ENCODE measurements around the gene EMX1. TPM values are rescaled to one million over a fixed set of nuclear protein-coding genes. Genes with fewer than 3 reads are reported as not detected.
A peak's percentile ranks its signal among the peaks of the same experiment; 100 is the strongest.

Gene EMX1
- total and polyA plus RNA-seq, 2 of the 13 experiments (the other 11 are each of a cell fraction or from before 2014, with no cell fraction given): 0.62 to 4.9 TPM

GRCh38 chr2:72883356-72883962 is 33.9 kb upstream of the EMX1 start (continued):
- TF ChIP-seq ZNF280B (CRISPR knock-in tag; IDR thresholded peaks at IDR 0.05; ENCODE audit: borderline replicate concordance) (no peak), REXO4 (CRISPR knock-in tag; IDR thresholded peaks at IDR 0.05; ENCODE audit: borderline replicate concordance) (no peak), NPAS2 (CRISPR knock-in tag; IDR thresholded peaks at IDR 0.05; ENCODE audit: borderline replicate concordance) (no peak), HES4 (CRISPR knock-in tag; IDR thresholded peaks at IDR 0.05; ENCODE audit: borderline replicate concordance) (peak; percentile 82), THRA (CRISPR knock-in tag; IDR thresholded peaks at IDR 0.05; ENCODE audit: borderline replicate concordance) (peak; percentile 68), MLXIP (CRISPR knock-in tag; IDR thresholded peaks at IDR 0.05; ENCODE audit: borderline replicate concordance) (peak; percentile 82; the same call in 1 of the 2 replicates), FOXA3 (CRISPR knock-in tag; IDR thresholded peaks at IDR 0.05) (0 out of 2 replicates have a peak, but pooled peaks have one; percentile 28), TEF (CRISPR knock-in tag; IDR thresholded peaks at IDR 0.05) (peak; percentile 72; the same call in 1 of the 2 replicates), TGIF2 (CRISPR knock-in tag; IDR thresholded peaks at IDR 0.05) (peak; percentile 80; the same call in 1 of the 2 replicates), ZNF343 (CRISPR knock-in tag; IDR thresholded peaks at IDR 0.05) (no peak), RXRB (CRISPR knock-in tag; IDR thresholded peaks at IDR 0.05; ENCODE audit: borderline replicate concordance) (0 out of 2 replicates have a peak, but pooled peaks have one; percentile 58), ZNF605 (CRISPR knock-in tag; IDR thresholded peaks at IDR 0.05) (peak; percentile 59; the same call in 1 of the 2 replicates), AKNA (CRISPR knock-in tag; IDR thresholded peaks at IDR 0.05; ENCODE audit: borderline replicate concordance) (0 out of 2 replicates have a peak, but pooled peaks have one; percentile 75), NONO (IDR thresholded peaks at IDR 0.05) (no peak), NONO (CRISPR knock-in tag; conservative IDR thresholded peaks at IDR 0.05) (no peak), MED1 (CRISPR knock-in tag; IDR thresholded peaks at IDR 0.05) (0 out of 2 replicates have a peak, but pooled peaks have one; percentile 42), GLI4 (CRISPR knock-in tag; IDR thresholded peaks at IDR 0.05; ENCODE audit: borderline replicate concordance) (peak; percentile 67; the same call in 1 of the 2 replicates)

Measured in HepG2 (cell line).